B cell (primary cell): ENCODE data around the gene CCNG1. TPM values are rescaled to one million over a fixed set of nuclear protein-coding genes. Genes with fewer than 3 reads are reported as not detected.
A peak's percentile ranks its signal among the peaks of the same experiment; 100 is the strongest.
"Not testable (repeated sequence)": the region's sequence is repeated elsewhere in the genome, so short reads cannot be mapped to it uniquely, and the experiment has no call there.

ENCODE experiments used
- ATAC-seq: fragments of 200-7000 bp; cut with Tn5 transposase; one replicate; pipeline ENCODE4 v1.10.0; 2021; ENCODE audit warnings: low read depth, mild to moderate bottlenecking, moderate number of reproducible peaks, moderate library complexity
- CTCF ChIA-PET: fragments of 350-600 bp; sonication (Branson Sonifier 250); formaldehyde crosslinking; loops from one replicate; lab custom pipeline; 2021; ENCODE audit warnings: antibody characterized with exemption, inconsistent platforms; lab: Charles Lee
- POLR2A ChIA-PET: fragments of 350-600 bp; sonication (Branson Sonifier 250); formaldehyde crosslinking; loops from one replicate; lab custom pipeline; 2021; ENCODE audit warnings: antibody characterized with exemption; lab: Charles Lee
- DNase-seq: peaks from one replicate; pipeline ENCODE4 v3.0.0; 2013
- H2AFZ ChIP-seq: 2 replicates; pipeline ENCODE4 v1.6.1; 2012; ENCODE audit warnings: mild to moderate bottlenecking, low read depth, low read length; ENCODE audit not compliant: insufficient read depth, poor library complexity, severe bottlenecking
- H3K27ac ChIP-seq, 2 donors: 1 replicate in 1 of 2; 2 replicates in 1 of 2; pipeline ENCODE4 v1.5.1; 2012 to 2013; ENCODE audit warnings: low read length in 2 of 2, mild to moderate bottlenecking in 2 of 2, moderate library complexity in 1 of 2
- H3K27me3 ChIP-seq, 4 experiments: fragments of 200-600 bp in 1 of 4; sonication (generic) in 1 of 4; replicated peaks in 1 of 4; 1 replicate in 2 of 4; 2 replicates in 2 of 4; pipeline versions ENCODE4 v1.6.1 to v1.7.0; 2013 to 2016; ENCODE audit warnings: low read length in 3 of 4, mild to moderate bottlenecking in 2 of 4, mixed read lengths in 1 of 4, moderate library complexity in 1 of 4; ENCODE audit not compliant: insufficient read depth in 4 of 4, control insufficient read depth in 3 of 4; ENCODE audit errors: control extremely low read depth in 1 of 4
- H3K36me3 ChIP-seq, 2 experiments: replicated peaks in 1 of 2; 1 replicate in 1 of 2; 2 replicates in 1 of 2; pipeline versions ENCODE4 v1.6.1 to v1.7.1; 2013; ENCODE audit warnings: low read length in 1 of 2; ENCODE audit not compliant: insufficient read depth in 2 of 2, control insufficient read depth in 1 of 2; ENCODE audit errors: control extremely low read depth in 1 of 2, extremely low read depth in 1 of 2
- H3K4me1 ChIP-seq, 2 donors: fragments of 200-600 bp in 1 of 2; sonication (generic) in 1 of 2; 1 replicate in 1 of 2; 2 replicates in 1 of 2; pipeline versions ENCODE4 v1.5.1 to v1.6.1; 2013 to 2017; ENCODE audit warnings: low read length in 2 of 2; ENCODE audit not compliant: control insufficient read depth in 2 of 2, insufficient read depth in 2 of 2
- H3K4me2 ChIP-seq: replicated peaks from 2 replicates; pipeline ENCODE3; 2012; ENCODE audit warnings: mild to moderate bottlenecking, low read depth, low read length; ENCODE audit not compliant: poor library complexity, severe bottlenecking
- H3K4me3 ChIP-seq, 5 experiments: fragments of 200-600 bp in 1 of 5; sonication (generic) in 1 of 5; 1 replicate in 3 of 5; 2 replicates in 2 of 5; pipeline versions ENCODE4 v1.5.1 to v1.7.0; 2011 to 2016; ENCODE audit warnings: low read length in 4 of 5, mild to moderate bottlenecking in 4 of 5, low read depth in 2 of 5, control low read depth in 1 of 5, moderate library complexity in 1 of 5; ENCODE audit not compliant: insufficient read depth in 1 of 5; ENCODE audit errors: control extremely low read depth in 1 of 5, extremely low read depth in 1 of 5
- H3K79me2 ChIP-seq: fragments of 200-600 bp; sonication (generic); one replicate; pipeline ENCODE4 v1.6.0; 2016; ENCODE audit warnings: low read length; ENCODE audit not compliant: control insufficient read depth, insufficient read depth
- H3K9ac ChIP-seq: fragments of 200-600 bp; sonication (generic); 2 replicates; pipeline ENCODE4 v1.6.1; 2017; ENCODE audit warnings: mild to moderate bottlenecking, low read length, moderate library complexity
- H3K9me3 ChIP-seq, 3 donors: one replicate each; pipeline versions ENCODE4 v1.6.1 to v1.7.1; 2013; ENCODE audit warnings: low read length in 2 of 3; ENCODE audit not compliant: control insufficient read depth in 2 of 3, insufficient read depth in 1 of 3; ENCODE audit errors: control extremely low read depth in 1 of 3
- H4K20me1 ChIP-seq: 2 replicates; pipeline ENCODE4 v1.6.0; 2012; ENCODE audit warnings: mild to moderate bottlenecking, low read length; ENCODE audit not compliant: insufficient read depth, control insufficient read depth, poor library complexity, severe bottlenecking
- H3K27ac Mint-ChIP-seq: one replicate; pipeline ENCODE4 v1.8.0; 2021; ENCODE audit warnings: mixed read lengths
- H3K27me3 Mint-ChIP-seq: one replicate; pipeline ENCODE4 v1.8.0; 2021; ENCODE audit warnings: mixed read lengths
- H3K4me1 Mint-ChIP-seq: one replicate; pipeline ENCODE4 v1.8.0; 2021; ENCODE audit warnings: mixed read lengths
- H3K4me3 Mint-ChIP-seq: one replicate; pipeline ENCODE4 v1.8.0; 2021; ENCODE audit warnings: mixed read lengths
- H3K9me3 Mint-ChIP-seq: one replicate; pipeline ENCODE4 v1.8.0; 2022; ENCODE audit warnings: mixed read lengths; ENCODE audit not compliant: insufficient read depth
- CTCF ChIP-seq: fragments of 200-600 bp; IDR thresholded peaks from one replicate; pipeline ENCODE4 v1.8.0; 2022; ENCODE audit warnings: antibody characterized with exemption, mild to moderate bottlenecking
- EZH2 ChIP-seq: IDR thresholded peaks from 2 replicates; pipeline ENCODE4 v1.6.1; 2012; ENCODE audit warnings: borderline replicate concordance, low read depth, mild to moderate bottlenecking, moderate library complexity, low read length; ENCODE audit not compliant: insufficient read depth, poor library complexity, severe bottlenecking
- WGBS: methylation state at CpG from one replicate; pipeline ENCODE4 v1.1.5; 2013; ENCODE audit warnings: missing lambda C conversion rate; ENCODE audit not compliant: insufficient coverage; 5-methylcytosine and 5-hydroxymethylcytosine counted together
- intact Hi-C: fragments of 100-400 bp; cut with micrococcal nuclease; formaldehyde crosslinking; loops from one replicate; pipeline ENCODE4 v1.10.0; 2022
- polyA plus RNA-seq: library from polyadenylated mRNA; depleted of rRNA; stranded (reverse); fragments of >200 nt; gene quantifications from 2 replicates; pipeline ENCODE4 v1.2.3, GENCODE V29; 2012
- total RNA-seq, 2 donors: library from RNA; stranded (reverse); fragments of 120-200 nt in 1 of 2; gene quantifications; 1 replicate in 1 of 2; 2 replicates in 1 of 2; pipeline versions ENCODE4 v1.2.3 to v1.2.4, GENCODE V29; 2013 to 2022

The CCNG1 gene
- total and polyA plus RNA-seq, 2 donors (not counting 1 experiment from before 2014, with no cell fraction given) = 29.0 to 80.1 TPM

- H3K9ac ChIP-seq = no peak overlapping the region
- H3K4me2 ChIP-seq = no peak overlapping the region
- no peaks in the 10 kb centered on the region for H3K9me3 Mint-ChIP-seq
- H3K27me3 ChIP-seq = no peaks in the 10 kb centered on the region
- TF ChIP-seq CTCF (no peak), EZH2 (no peak)
- no peak overlapping the region for H3K27ac ChIP-seq
- H4K20me1 ChIP-seq = no peaks in the 10 kb centered on the region
- no peaks in the 10 kb centered on the region for H3K79me2 ChIP-seq
- intact Hi-C loops = no loop called here
- WGBS = 100% methylated on average over 1 of the region's 1 CpG
- ChIA-PET CTCF (interaction anchor here (0.9 kb wide), 1 partner anchor 17 kb away, joined by 3 read pairs; no protein-coding TSS in a partner anchor), POLR2A (no interaction called here)
- no peaks in the 10 kb centered on the region for H3K9me3 ChIP-seq
- H2AFZ ChIP-seq = no peak overlapping the region
- peaks cover 17% of the 10 kb centered on the region for H3K27me3 Mint-ChIP-seq
- ATAC-seq (no peak), DNase-seq (no peak)
- H3K4me3 Mint-ChIP-seq = no peak overlapping the region
- H3K4me1 Mint-ChIP-seq = peaks cover 6% of the 10 kb centered on the region
- no peaks in the 10 kb centered on the region for H3K36me3 ChIP-seq
- H3K4me1 ChIP-seq = no peaks in the 10 kb centered on the region
- no peak overlapping the region for H3K27ac Mint-ChIP-seq
- H3K4me3 ChIP-seq = no peak overlapping the region
Measured at GRCh38 chr5:163424836-163425235, 12.6 kb upstream of the CCNG1 start.

- H3K4me3 Mint-ChIP-seq, POLR2A ChIA-PET: not testable (repeated sequence)
Measured at GRCh38 chr5:163426128-163426527, 11.3 kb upstream of the CCNG1 start.

More at GRCh38 chr5:163426128-163426527, 11.3 kb upstream of the CCNG1 start:
- H3K27ac Mint-ChIP-seq, H3K4me2 ChIP-seq, H3K9ac ChIP-seq, intact Hi-C loops, H3K9me3 Mint-ChIP-seq, ATAC-seq, DNase-seq, H3K27me3 ChIP-seq, H3K4me1 ChIP-seq, H3K4me1 Mint-ChIP-seq, H3K4me3 ChIP-seq, H3K27ac ChIP-seq, H3K36me3 ChIP-seq, H3K79me2 ChIP-seq, H3K9me3 ChIP-seq, H4K20me1 ChIP-seq: not testable (repeated sequence)
- CTCF ChIA-PET = interaction anchor here (2.5 kb wide), 1 partner anchor 17 kb away, joined by 6 read pairs; no protein-coding TSS in a partner anchor
- WGBS = 0% methylated on average over 2 of the region's 4 CpGs
- peaks cover 16% of the 10 kb centered on the region for H3K27me3 Mint-ChIP-seq
- peak overlapping the region; percentile 46 for H2AFZ ChIP-seq
